Panc1 (cell line): ENCODE results near the gene SRSF2. TPM values are rescaled to one million over a fixed set of nuclear protein-coding genes. Genes with fewer than 3 reads are reported as not detected.

Experiments
- ATAC-seq: fragments of 200-7000 bp; cut with Tn5 transposase; 2 replicates; pipeline ENCODE4 v1.9.1; 2020; ENCODE audit warnings: mild to moderate bottlenecking, moderate library complexity
- BruUV-seq: library from RNA; stranded (reverse); fragments of 400-500 nt; replicated peaks from 2 replicates; lab custom pipeline; 2021; lab: Mats Ljungman, UMichigan
- CTCF ChIA-PET: fragments of 300-600 bp; sonication (Branson Sonifier 250); formaldehyde crosslinking; loops from one replicate; lab custom pipeline; 2022; ENCODE audit warnings: antibody characterized with exemption; lab: Charles Lee
- POLR2A ChIA-PET: fragments of 300-600 bp; sonication (Branson Sonifier 250); formaldehyde crosslinking; loops from one replicate; lab custom pipeline; 2022; ENCODE audit warnings: antibody characterized with exemption; lab: Charles Lee
- DNase-seq: peaks from one replicate; pipeline ENCODE4 v3.0.0-alpha.2; 2010; ENCODE audit warnings: low read depth, low spot score
- H3K27ac ChIP-seq: 2 replicates; pipeline ENCODE4 v1.5.1; 2011; ENCODE audit warnings: mild to moderate bottlenecking, low read length, inconsistent platforms
- H3K27me3 ChIP-seq: fragments of 200-500 bp; sonication (Bioruptor generic); 2 replicates; pipeline ENCODE4 v1.6.0; 2014; ENCODE audit warnings: low read length, inconsistent platforms; ENCODE audit not compliant: control insufficient read depth, insufficient read depth
- H3K36me3 ChIP-seq: fragments of 200-500 bp; sonication (Bioruptor generic); 2 replicates; pipeline ENCODE4 v1.5.1; 2014; ENCODE audit warnings: inconsistent platforms, mild to moderate bottlenecking, low read length, moderate library complexity; ENCODE audit not compliant: control insufficient read depth, insufficient read depth
- H3K4me1 ChIP-seq: 2 replicates; pipeline ENCODE4 v1.5.1; 2011; ENCODE audit warnings: inconsistent platforms, mild to moderate bottlenecking, low read length, moderate library complexity; ENCODE audit not compliant: control insufficient read depth, insufficient read depth
- H3K4me3 ChIP-seq, 2 experiments: 2 replicates each; pipeline ENCODE4 v1.5.1; 2011 to 2012; ENCODE audit warnings: low read depth in 2 of 2, low read length in 2 of 2, mild to moderate bottlenecking in 2 of 2, inconsistent platforms in 1 of 2, moderate library complexity in 1 of 2
- H3K9me3 ChIP-seq: fragments of 200-500 bp; sonication (Bioruptor generic); 2 replicates; pipeline ENCODE4 v1.5.1; 2014; ENCODE audit warnings: low read depth, mild to moderate bottlenecking, inconsistent platforms, low read length, moderate library complexity; ENCODE audit not compliant: control insufficient read depth, insufficient read depth
- POLR2AphosphoS5 ChIP-seq: IDR thresholded peaks from 2 replicates; pipeline ENCODE4 v1.6.1; 2012; ENCODE audit warnings: mild to moderate bottlenecking, low read depth, low read length, moderate library complexity
- REST ChIP-seq, 2 experiments: IDR thresholded peaks; 2 replicates each; pipeline ENCODE4 v1.6.1; 2011 to 2012; ENCODE audit warnings: low read depth in 2 of 2, control low read depth in 1 of 2, low read length in 1 of 2, mild to moderate bottlenecking in 1 of 2, moderate library complexity in 1 of 2; ENCODE audit not compliant: insufficient read depth in 1 of 2
- SIN3A ChIP-seq: IDR thresholded peaks from 2 replicates; pipeline ENCODE4 v1.6.1; 2012; ENCODE audit warnings: low read depth, mild to moderate bottlenecking, low read length, moderate library complexity, borderline replicate concordance; ENCODE audit not compliant: insufficient read depth
- TCF7L2 ChIP-seq: IDR thresholded peaks from 2 replicates; pipeline ENCODE4 v1.6.1; 2011; ENCODE audit warnings: mild to moderate bottlenecking, low read depth, low read length, inconsistent platforms
- in situ Hi-C: cut with HindIII; loops from 2 replicates; pipeline ENCODE4 v1.10.0; 2016; ENCODE audit warnings: low sequenced_read_pairs, low pct_unique_long_range_greater_than_20kb
- intact Hi-C: fragments of 100-400 bp; cut with micrococcal nuclease; formaldehyde crosslinking; loops from one replicate; pipeline ENCODE4 v1.10.0; 2022; ENCODE audit not compliant: unreplicated experiment
- total RNA-seq: library from RNA; stranded (reverse); gene quantifications from one replicate; pipeline ENCODE4 v1.2.1, GENCODE V29; 2021; ENCODE audit not compliant: unreplicated experiment
- TF ChIP-seq, protein P1 (sequence below): fragments of 450-650 bp; IDR thresholded peaks from 2 replicates; pipeline ENCODE4 v1.5.1; 2017; ENCODE audit warnings: mild to moderate bottlenecking

SRSF2 gene
- total RNA-seq, 1 experiment from 2014 or later, result 436 TPM

DNA sequence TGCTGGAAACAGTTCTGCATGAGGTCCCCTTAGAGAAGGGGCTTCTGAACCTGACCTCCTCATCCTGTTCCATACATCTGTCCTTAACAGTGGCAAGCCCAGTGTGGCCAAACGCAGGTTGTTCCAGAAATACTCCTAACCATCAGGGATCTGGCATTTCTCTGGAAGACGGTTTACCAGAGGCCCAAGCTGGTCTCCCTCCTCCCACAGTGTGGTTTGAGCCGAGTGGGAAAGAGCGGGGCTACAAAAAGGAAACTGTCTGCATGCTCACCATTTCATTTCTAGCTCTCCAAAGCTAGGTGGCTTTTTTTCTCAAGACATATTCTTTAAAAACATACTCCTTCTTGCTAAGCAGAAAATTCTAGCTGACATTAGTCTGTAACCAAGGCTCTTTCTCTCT, 32.3 kb downstream of the SRSF2 start:
- ChIA-PET CTCF (interaction anchor here (0.6 kb wide), 2 partner anchors 80 to 84 kb away, joined by 5 to 6 read pairs; no protein-coding TSS in a partner anchor), POLR2A (no interaction called here)
- TF ChIP-seq REST (IDR thresholded peaks at IDR 0.05; ENCODE audit: insufficient read depth in 1 of 2, low read depth in 2 of 2, low read length in 1 of 2) (no peak), POLR2AphosphoS5 (no peak), SIN3A (no peak), TCF7L2 (no peak)
- TF ChIP-seq, protein P1, sequence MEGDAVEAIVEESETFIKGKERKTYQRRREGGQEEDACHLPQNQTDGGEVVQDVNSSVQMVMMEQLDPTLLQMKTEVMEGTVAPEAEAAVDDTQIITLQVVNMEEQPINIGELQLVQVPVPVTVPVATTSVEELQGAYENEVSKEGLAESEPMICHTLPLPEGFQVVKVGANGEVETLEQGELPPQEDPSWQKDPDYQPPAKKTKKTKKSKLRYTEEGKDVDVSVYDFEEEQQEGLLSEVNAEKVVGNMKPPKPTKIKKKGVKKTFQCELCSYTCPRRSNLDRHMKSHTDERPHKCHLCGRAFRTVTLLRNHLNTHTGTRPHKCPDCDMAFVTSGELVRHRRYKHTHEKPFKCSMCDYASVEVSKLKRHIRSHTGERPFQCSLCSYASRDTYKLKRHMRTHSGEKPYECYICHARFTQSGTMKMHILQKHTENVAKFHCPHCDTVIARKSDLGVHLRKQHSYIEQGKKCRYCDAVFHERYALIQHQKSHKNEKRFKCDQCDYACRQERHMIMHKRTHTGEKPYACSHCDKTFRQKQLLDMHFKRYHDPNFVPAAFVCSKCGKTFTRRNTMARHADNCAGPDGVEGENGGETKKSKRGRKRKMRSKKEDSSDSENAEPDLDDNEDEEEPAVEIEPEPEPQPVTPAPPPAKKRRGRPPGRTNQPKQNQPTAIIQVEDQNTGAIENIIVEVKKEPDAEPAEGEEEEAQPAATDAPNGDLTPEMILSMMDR, result no peak
- no peak overlapping the region for H3K27ac ChIP-seq
- ATAC-seq (no peak), DNase-seq (no peak)
- H3K36me3 ChIP-seq, result no peaks in the 10 kb centered on the region
- peaks cover 33% of the 10 kb centered on the region for H3K4me1 ChIP-seq
- no peaks in the 10 kb centered on the region for H3K27me3 ChIP-seq
- in situ Hi-C loops (no loop called here), intact Hi-C loops (no loop called here)
- no peaks in the 10 kb centered on the region for H3K9me3 ChIP-seq
- no TSS peak for BruUV-seq
- H3K4me3 ChIP-seq, result no peak overlapping the region

GRCh38 chr17:76702941-76703637, 34.0 kb downstream of the SRSF2 start:
- in situ Hi-C loops (no loop called here), intact Hi-C loops (no loop called here)
- H3K9me3 ChIP-seq, result no peaks in the 10 kb centered on the region
- CTCF ChIA-PET, result no interaction called here
- POLR2A ChIA-PET, result no interaction called here
- H3K27me3 ChIP-seq, result no peaks in the 10 kb centered on the region
- H3K27ac ChIP-seq, result no peak overlapping the region
- ATAC-seq (no peak), DNase-seq (no peak)
- peaks cover 16% of the 10 kb centered on the region; the same call in 1 of the 2 replicates for H3K4me1 ChIP-seq
- no peak for TF ChIP-seq SIN3A
- TF ChIP-seq, protein P1, result no peak
- TF ChIP-seq POLR2AphosphoS5, result no peak
- no peak for TF ChIP-seq REST (IDR thresholded peaks at IDR 0.05; ENCODE audit: insufficient read depth in 1 of 2, low read depth in 2 of 2, low read length in 1 of 2)
- no peak for TF ChIP-seq TCF7L2
- H3K4me3 ChIP-seq, result no peak overlapping the region
- H3K36me3 ChIP-seq, result no peaks in the 10 kb centered on the region
- no TSS peak for BruUV-seq
